Left renal cortex interstitium (tissue), 4 donors: Measurements from ENCODE around the gene PLEKHG5. TPM values are rescaled to one million over a fixed set of nuclear protein-coding genes. Genes with fewer than 3 reads are reported as not detected.

Experiments used
- DNase-seq, 4 donors: peaks; one replicate each; pipeline ENCODE4 v3.0.0-alpha.2; 2013; ENCODE audit warnings: low read depth in 4 of 4, low spot score in 2 of 4, missing footprints in 1 of 4
- polyA plus RNA-seq, 4 donors: library from polyadenylated mRNA; unstranded; fragments of 120-200 nt; gene quantifications; one replicate each; pipeline ENCODE4 v1.2.1, GENCODE V29; 2013; ENCODE audit not compliant: insufficient read length in 4 of 4

PLEKHG5 gene
- polyA plus RNA-seq, 4 donors, result 10.7 to 27.3 (median 19.9) TPM

DNA sequence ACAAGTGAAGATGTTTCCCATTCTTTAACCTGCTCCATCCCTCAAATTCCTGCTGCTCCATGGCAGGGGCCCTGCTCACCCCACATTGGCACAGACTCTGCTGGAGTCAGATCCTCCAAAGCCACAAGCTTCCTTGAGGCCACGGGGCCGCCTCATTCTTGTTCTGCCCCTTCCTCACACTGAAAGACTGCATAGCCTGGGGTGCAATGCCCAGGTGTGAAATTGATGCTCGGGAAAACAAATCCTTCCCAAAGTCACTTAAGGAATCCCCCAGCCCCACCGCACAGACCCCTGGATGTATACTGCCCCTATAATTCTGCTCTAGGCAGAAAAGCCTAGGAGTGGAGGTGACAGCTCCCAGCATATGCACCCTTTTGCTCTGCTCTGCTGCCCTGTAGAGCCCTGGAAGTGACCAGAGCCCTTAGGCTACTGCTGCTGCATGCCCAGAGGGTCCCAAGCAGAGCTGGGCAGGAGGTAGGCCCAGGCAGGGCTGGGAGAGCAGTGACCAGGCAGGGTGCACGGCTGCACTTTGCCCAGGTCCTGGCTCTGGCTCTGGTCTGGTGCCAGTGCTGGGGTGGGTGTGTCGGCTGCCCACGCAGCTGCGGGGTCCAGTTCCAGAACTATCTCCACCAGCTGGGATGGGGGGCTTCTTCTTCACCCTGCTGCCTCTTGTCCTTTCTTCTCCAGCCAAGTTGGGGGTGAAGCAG is 73.4 kb downstream of the PLEKHG5 start:
- no peak for DNase-seq

Other genes with a start within 250 kb of the PLEKHG5 start
- gene HES3, start 247.5 kb downstream of the PLEKHG5 start, polyA plus RNA-seq, result not detected
- 10 to 100 TPM in 1 of 4 donors, 1 to 10 TPM in 3; 6.0 to 10.2 (median 8.1) TPM for gene GPR153, start 230.6 kb downstream of the PLEKHG5 start, polyA plus RNA-seq
- gene ACOT7, start 97.9 kb downstream of the PLEKHG5 start, polyA plus RNA-seq, result 10 to 100 TPM; 27.8 to 38.4 (median 33.3) TPM
- gene HES2, start 71.7 kb downstream of the PLEKHG5 start, polyA plus RNA-seq, result under 1 TPM; 0.23 to 0.84 (median 0.39) TPM
- gene ESPN, start 66.9 kb downstream of the PLEKHG5 start, polyA plus RNA-seq, result 10 to 100 TPM; 14.0 to 26.5 (median 20.6) TPM
- 10 to 100 TPM in 2 of 4 donors, 1 to 10 TPM in 2; 7.0 to 25.9 (median 17.6) TPM for gene TNFRSF25, start 25.5 kb downstream of the PLEKHG5 start, polyA plus RNA-seq
- gene NOL9, start 62.8 kb upstream of the PLEKHG5 start, polyA plus RNA-seq, result 10 to 100 TPM; 11.9 to 27.5 (median 19.9) TPM
- under 1 TPM in 3 of 4 donors, not detected in 1; 0.05 to 0.11 (median 0.10) TPM for gene TAS1R1, start 63.6 kb upstream of the PLEKHG5 start, polyA plus RNA-seq
- 10 to 100 TPM; 27.9 to 42.0 (median 35.7) TPM for gene ZBTB48, start 88.3 kb upstream of the PLEKHG5 start, polyA plus RNA-seq
- gene KLHL21, start 111.2 kb upstream of the PLEKHG5 start, polyA plus RNA-seq, result 10 to 100 TPM; 13.3 to 19.2 (median 16.8) TPM
- 10 to 100 TPM; 21.6 to 28.3 (median 26.1) TPM for gene PHF13, start 122.1 kb upstream of the PLEKHG5 start, polyA plus RNA-seq
- 10 to 100 TPM; 18.6 to 29.8 (median 20.5) TPM for gene THAP3, start 133.2 kb upstream of the PLEKHG5 start, polyA plus RNA-seq
- gene DNAJC11, start 210.1 kb upstream of the PLEKHG5 start, polyA plus RNA-seq, result 10 to 100 TPM; 54.0 to 77.7 (median 67.1) TPM